Measurements from ENCODE around the gene CAT. TPM values are rescaled to one million over a fixed set of nuclear protein-coding genes. Genes with fewer than 3 reads are reported as not detected.

Gene CAT
- total RNA-seq, 4 donors from 2014 or later: 81.0 to 213 (median 125) TPM

DNA sequence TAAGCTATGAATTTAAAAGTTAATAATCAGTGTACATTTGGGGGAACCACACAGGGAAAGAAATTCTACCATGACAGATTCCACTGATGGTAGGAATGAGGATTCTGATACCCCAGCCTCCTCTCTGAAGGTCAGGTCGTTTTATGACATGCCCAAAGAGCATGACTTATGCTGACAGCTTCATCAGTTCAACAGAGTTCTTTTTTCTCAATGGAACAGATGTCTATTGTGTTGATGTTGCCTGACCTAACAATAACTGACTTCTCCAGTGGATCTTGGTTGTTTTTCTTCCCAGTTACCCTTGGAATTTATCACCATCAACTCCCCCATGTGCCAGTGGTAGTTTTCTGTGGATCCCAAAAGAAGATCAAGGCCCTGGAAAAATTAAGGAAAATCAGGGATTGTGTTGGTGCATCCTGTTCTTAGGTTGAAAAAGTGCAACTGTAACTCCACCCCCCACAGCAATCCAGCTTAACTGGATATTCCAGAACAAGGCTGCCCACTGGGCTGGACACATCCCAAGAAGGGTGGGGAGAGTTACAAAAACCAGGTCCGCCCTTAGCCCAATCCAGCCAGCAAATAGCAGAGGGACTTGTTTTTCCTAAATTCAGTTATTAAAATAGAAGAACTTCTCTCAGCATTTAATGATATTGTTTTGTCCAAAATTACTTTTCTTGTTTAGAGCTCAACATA is 31.5 kb upstream of the CAT start:
- no peak for ATAC-seq
- Histone ChIP-seq H3K36me3 (no peaks in the 10 kb centered on the region), H3K4me3 (no peak overlapping the region), H3K9me3 (peaks cover 0 to 4% (median 0%) of the 10 kb centered on the region in 3 donors), H3K27ac (no peak overlapping the region), H3K27me3 (peaks cover 11% of the 10 kb centered on the region), H3K4me1 (no peaks in the 10 kb centered on the region)
- no peak for TF ChIP-seq EP300 (IDR thresholded peaks at IDR 0.05)
- TF ChIP-seq, protein P1, sequence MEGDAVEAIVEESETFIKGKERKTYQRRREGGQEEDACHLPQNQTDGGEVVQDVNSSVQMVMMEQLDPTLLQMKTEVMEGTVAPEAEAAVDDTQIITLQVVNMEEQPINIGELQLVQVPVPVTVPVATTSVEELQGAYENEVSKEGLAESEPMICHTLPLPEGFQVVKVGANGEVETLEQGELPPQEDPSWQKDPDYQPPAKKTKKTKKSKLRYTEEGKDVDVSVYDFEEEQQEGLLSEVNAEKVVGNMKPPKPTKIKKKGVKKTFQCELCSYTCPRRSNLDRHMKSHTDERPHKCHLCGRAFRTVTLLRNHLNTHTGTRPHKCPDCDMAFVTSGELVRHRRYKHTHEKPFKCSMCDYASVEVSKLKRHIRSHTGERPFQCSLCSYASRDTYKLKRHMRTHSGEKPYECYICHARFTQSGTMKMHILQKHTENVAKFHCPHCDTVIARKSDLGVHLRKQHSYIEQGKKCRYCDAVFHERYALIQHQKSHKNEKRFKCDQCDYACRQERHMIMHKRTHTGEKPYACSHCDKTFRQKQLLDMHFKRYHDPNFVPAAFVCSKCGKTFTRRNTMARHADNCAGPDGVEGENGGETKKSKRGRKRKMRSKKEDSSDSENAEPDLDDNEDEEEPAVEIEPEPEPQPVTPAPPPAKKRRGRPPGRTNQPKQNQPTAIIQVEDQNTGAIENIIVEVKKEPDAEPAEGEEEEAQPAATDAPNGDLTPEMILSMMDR (IDR thresholded peaks at IDR 0.05): no peak
- TF ChIP-seq POLR2A (IDR thresholded peaks at IDR 0.05): no peak
- TF ChIP-seq POLR2AphosphoS5 (IDR thresholded peaks at IDR 0.05): no peak
- 50 to 75% methylated on average over 2 of the region's 2 CpGs for WGBS, 2 donors (ENCODE audit: low coverage in 1 of 2)

DNA sequence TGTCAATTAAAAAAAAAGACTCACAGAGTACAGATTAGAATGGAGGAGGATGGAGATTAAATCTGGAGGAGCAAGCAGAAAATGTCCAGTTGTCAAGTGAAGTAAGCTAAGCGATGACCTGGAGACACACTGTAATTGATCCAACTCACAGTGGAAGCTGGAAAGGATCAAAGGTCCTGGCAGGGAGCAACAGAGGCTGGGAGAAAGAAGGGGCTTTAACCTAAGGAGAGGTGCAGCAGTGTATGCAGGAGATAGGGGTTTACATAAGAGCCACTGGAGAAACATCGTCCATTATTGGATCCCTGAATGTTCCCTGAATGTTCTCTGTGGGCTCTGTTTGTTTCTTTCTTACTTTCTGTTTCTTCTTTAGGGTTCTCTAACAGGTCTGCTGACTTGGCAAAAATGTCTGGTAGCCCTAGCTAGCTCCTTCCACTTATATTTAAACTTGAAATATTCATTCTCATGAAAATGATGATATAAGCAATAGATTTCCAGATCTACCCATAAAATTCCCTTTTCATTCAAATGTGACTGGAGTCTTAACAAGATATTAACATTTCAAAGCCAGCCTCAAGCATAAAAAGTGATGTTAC is 30.1 kb upstream of the CAT start:
- Histone ChIP-seq H3K9me3 (peaks cover 0 to 18% (median 0%) of the 10 kb centered on the region in 3 donors), H3K36me3 (no peaks in the 10 kb centered on the region), H3K27me3 (peaks cover 11% of the 10 kb centered on the region), H3K27ac (no peak overlapping the region), H3K4me3 (no peak overlapping the region), H3K4me1 (no peaks in the 10 kb centered on the region)
- no peak for ATAC-seq
- WGBS, 2 donors (ENCODE audit: low coverage in 1 of 2): 36 to 47% methylated on average over 2 of the region's 2 CpGs
- TF ChIP-seq POLR2AphosphoS5 (IDR thresholded peaks at IDR 0.05) (no peak), POLR2A (IDR thresholded peaks at IDR 0.05) (no peak), EP300 (IDR thresholded peaks at IDR 0.05) (no peak)
- TF ChIP-seq, protein P1 (IDR thresholded peaks at IDR 0.05): no peak

DNA sequence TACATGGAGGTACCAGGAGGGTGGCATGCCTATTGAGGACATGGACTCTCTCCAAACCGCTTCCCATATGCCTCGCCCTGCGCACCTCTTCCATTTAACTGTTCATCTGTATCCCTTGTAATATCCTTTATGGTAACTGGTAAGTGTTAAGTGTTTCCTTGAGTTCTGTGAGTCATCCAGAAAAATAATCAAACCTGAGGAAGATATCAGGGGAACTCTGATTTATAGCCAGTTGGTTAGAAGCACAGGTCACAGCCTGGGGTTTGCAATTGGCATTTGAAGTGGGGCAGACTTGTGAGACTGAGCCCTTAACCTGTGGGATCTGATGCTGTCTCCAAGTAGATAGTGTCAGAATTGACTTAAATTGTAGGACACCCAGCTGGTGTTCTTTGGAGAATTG is 27.6 kb upstream of the CAT start:
- no peak for ATAC-seq
- H3K4me1 ChIP-seq: no peaks in the 10 kb centered on the region
- peaks cover 11% of the 10 kb centered on the region for H3K27me3 ChIP-seq
- 75 to 80% methylated on average over 3 of the region's 3 CpGs for WGBS, 2 donors (ENCODE audit: low coverage in 1 of 2)
- no peaks in the 10 kb centered on the region for H3K36me3 ChIP-seq
- H3K9me3 ChIP-seq: peaks cover 0 to 27% (median 0%) of the 10 kb centered on the region in 3 donors
- TF ChIP-seq, protein P1 (IDR thresholded peaks at IDR 0.05): no peak
- TF ChIP-seq POLR2AphosphoS5 (IDR thresholded peaks at IDR 0.05) (no peak), POLR2A (IDR thresholded peaks at IDR 0.05) (no peak), EP300 (IDR thresholded peaks at IDR 0.05) (no peak)
- H3K27ac ChIP-seq: no peak overlapping the region
- H3K4me3 ChIP-seq: no peak overlapping the region

DNA sequence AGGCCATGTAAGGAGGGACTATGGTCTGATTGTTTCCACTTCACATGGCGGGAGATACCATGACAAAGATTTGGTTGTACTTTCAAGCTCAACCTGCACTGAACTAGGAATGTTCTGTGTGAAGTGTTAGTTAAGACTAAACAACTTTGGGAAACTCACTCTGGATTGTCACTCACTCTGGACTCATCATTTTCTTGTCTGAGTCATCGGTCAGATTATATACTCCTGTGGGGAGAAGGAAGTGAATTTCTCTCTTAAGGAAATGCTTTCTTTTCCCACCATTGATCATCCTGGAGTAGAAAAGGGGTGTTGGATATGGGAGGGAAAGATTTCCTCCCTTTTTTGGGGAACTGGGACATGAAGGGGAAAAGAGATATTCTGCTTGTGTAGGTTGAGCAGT is 26.9 kb upstream of the CAT start:
- no peak for ATAC-seq
- WGBS, 2 donors (ENCODE audit: low coverage in 1 of 2): 90% methylated on average over 2 of the region's 2 CpGs
- no peak overlapping the region for H3K27ac ChIP-seq
- peaks cover 0 to 27% (median 0%) of the 10 kb centered on the region in 3 donors for H3K9me3 ChIP-seq
- TF ChIP-seq EP300 (IDR thresholded peaks at IDR 0.05) (no peak), POLR2AphosphoS5 (IDR thresholded peaks at IDR 0.05) (no peak), POLR2A (IDR thresholded peaks at IDR 0.05) (no peak)
- TF ChIP-seq, protein P1 (IDR thresholded peaks at IDR 0.05): no peak
- peaks cover 7% of the 10 kb centered on the region for H3K27me3 ChIP-seq
- no peaks in the 10 kb centered on the region for H3K36me3 ChIP-seq
- no peaks in the 10 kb centered on the region for H3K4me1 ChIP-seq
- H3K4me3 ChIP-seq: no peak overlapping the region

DNA sequence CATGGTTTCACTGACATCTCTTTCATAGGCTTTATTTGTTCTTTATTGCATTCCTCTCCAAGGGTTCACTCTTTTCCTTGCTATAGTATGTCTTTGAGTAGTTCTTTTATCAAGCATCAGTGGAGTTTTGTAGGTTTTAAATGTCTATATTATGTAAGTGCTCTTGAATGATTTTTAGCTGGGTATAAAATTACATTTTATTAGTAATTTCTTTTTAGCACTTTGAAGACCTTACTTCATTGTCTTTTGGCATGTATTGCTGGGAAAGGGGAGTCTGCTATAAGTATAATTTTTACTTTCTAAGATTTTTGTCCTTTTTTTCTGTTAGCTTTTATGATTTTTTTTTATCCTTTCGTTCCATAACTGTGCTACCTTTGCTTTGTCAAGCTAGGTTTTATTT is 25.5 kb upstream of the CAT start:
- H3K4me3 ChIP-seq: no peak overlapping the region
- H3K27ac ChIP-seq: no peak overlapping the region
- ATAC-seq: no peak
- no peaks in the 10 kb centered on the region for H3K27me3 ChIP-seq
- no peaks in the 10 kb centered on the region for H3K4me1 ChIP-seq
- no peaks in the 10 kb centered on the region for H3K36me3 ChIP-seq
- peaks cover 0 to 27% (median 0%) of the 10 kb centered on the region in 3 donors for H3K9me3 ChIP-seq
- WGBS, 2 donors (ENCODE audit: low coverage in 1 of 2): 83 to 100% methylated on average over 1 of the region's 1 CpG
- TF ChIP-seq, protein P1 (IDR thresholded peaks at IDR 0.05): no peak
- TF ChIP-seq POLR2AphosphoS5 (IDR thresholded peaks at IDR 0.05) (no peak), POLR2A (IDR thresholded peaks at IDR 0.05) (no peak), EP300 (IDR thresholded peaks at IDR 0.05) (no peak)
